Caco-2 (cell line): ENCODE measurements around the gene NELFA. TPM values are rescaled to one million over a fixed set of nuclear protein-coding genes. Genes with fewer than 3 reads are reported as not detected.

Source experiments
- BruUV-seq: library from RNA; stranded (reverse); fragments of 400-500 nt; replicated peaks from 2 replicates; lab custom pipeline; 2021; lab: Mats Ljungman, UMichigan
- CTCF ChIA-PET: fragments of 300-600 bp; sonication (Branson Sonifier 250); formaldehyde crosslinking; loops from one replicate; lab custom pipeline; 2022; ENCODE audit warnings: antibody characterized with exemption; lab: Charles Lee
- POLR2A ChIA-PET: fragments of 300-600 bp; sonication (Branson Sonifier 250); formaldehyde crosslinking; loops from one replicate; lab custom pipeline; 2022; ENCODE audit warnings: antibody characterized with exemption; lab: Charles Lee
- DNase-seq, 2 experiments: peaks; one replicate each; pipeline versions ENCODE4 v3.0.0 to v3.0.0-alpha.2; 2020 to 2022
- H3K27me3 ChIP-seq: replicated peaks from 2 replicates; pipeline ENCODE4 v1.6.0; 2011; ENCODE audit warnings: low read length; ENCODE audit not compliant: control insufficient read depth, insufficient read depth
- H3K36me3 ChIP-seq: 2 replicates; pipeline ENCODE4 v1.5.1; 2011; ENCODE audit warnings: low read length; ENCODE audit not compliant: control insufficient read depth, insufficient read depth
- H3K4me1 ChIP-seq: fragments of 250-450 bp; sonication (Bioruptor Pico); 2 replicates; pipeline ENCODE4 v1.5.1; 2020; ENCODE audit warnings: mild to moderate bottlenecking
- H3K4me3 ChIP-seq: 2 replicates; pipeline ENCODE4 v1.5.1; 2011; ENCODE audit warnings: low read depth, mild to moderate bottlenecking, control low read depth, low read length
- H3K9me3 ChIP-seq: fragments of 250-450 bp; sonication (Bioruptor Pico); 2 replicates; pipeline ENCODE4 v1.5.1; 2020; ENCODE audit warnings: mild to moderate bottlenecking, moderate library complexity
- H3K27ac Mint-ChIP-seq: one replicate; pipeline ENCODE4 v1.8.0; 2022; ENCODE audit warnings: mixed read lengths; ENCODE audit not compliant: unreplicated experiment
- H3K27me3 Mint-ChIP-seq: one replicate; pipeline ENCODE4 v1.8.0; 2022; ENCODE audit warnings: mixed read lengths; ENCODE audit not compliant: insufficient read depth, unreplicated experiment
- H3K36me3 Mint-ChIP-seq: one replicate; pipeline ENCODE4 v1.8.0; 2022; ENCODE audit warnings: mild to moderate bottlenecking, mixed read lengths; ENCODE audit not compliant: insufficient read depth, unreplicated experiment
- H3K4me1 Mint-ChIP-seq: one replicate; pipeline ENCODE4 v1.8.0; 2022; ENCODE audit warnings: low read depth, mixed read lengths; ENCODE audit not compliant: unreplicated experiment
- H3K4me3 Mint-ChIP-seq: one replicate; pipeline ENCODE4 v1.8.0; 2022; ENCODE audit warnings: mild to moderate bottlenecking, moderate library complexity, mixed read lengths; ENCODE audit not compliant: unreplicated experiment
- H3K9me3 Mint-ChIP-seq: one replicate; pipeline ENCODE4 v1.8.0; 2022; ENCODE audit warnings: mixed read lengths; ENCODE audit not compliant: unreplicated experiment
- CTCF ChIP-seq, 2 experiments: fragments of 200-600 bp in 1 of 2; IDR thresholded peaks; 1 replicate in 1 of 2; 2 replicates in 1 of 2; pipeline versions ENCODE4 v1.5.1 to v1.8.0; 2011 to 2022; ENCODE audit warnings: antibody characterized with exemption in 1 of 2, control low read depth in 1 of 2, inconsistent platforms in 1 of 2, low read depth in 1 of 2, low read length in 1 of 2, mild to moderate bottlenecking in 1 of 2, moderate library complexity in 1 of 2; ENCODE audit not compliant: insufficient read depth in 1 of 2, severe bottlenecking in 1 of 2, unreplicated experiment in 1 of 2
- intact Hi-C: fragments of 100-400 bp; cut with micrococcal nuclease; formaldehyde crosslinking; loops from one replicate; pipeline ENCODE4 v1.10.0; 2022; ENCODE audit not compliant: unreplicated experiment
- total RNA-seq: library from RNA; stranded (reverse); gene quantifications from 2 replicates; pipeline ENCODE4 v1.2.3, GENCODE V29; 2022

NELFA gene
- total RNA-seq, 1 experiment from 2014 or later, result 53.0 TPM

GRCh38 chr4:1989533-1990347 lies 19.0 kb downstream of the NELFA start:
- Histone ChIP-seq H3K4me3 (no peak overlapping the region), H3K36me3 (peaks cover 1% of the 10 kb centered on the region; the same call in 1 of the 2 replicates), H3K27me3 (no peaks in the 10 kb centered on the region), H3K9me3 (no peaks in the 10 kb centered on the region), H3K4me1 (no peaks in the 10 kb centered on the region)
- no peak for DNase-seq
- peaks cover 81% of the 10 kb centered on the region for H3K36me3 Mint-ChIP-seq
- CTCF ChIA-PET, result no interaction called here
- H3K27me3 Mint-ChIP-seq, result no peaks in the 10 kb centered on the region
- no peak for TF ChIP-seq CTCF (IDR thresholded peaks at IDR 0.05; ENCODE audit: insufficient read depth in 1 of 2, low read depth in 1 of 2, low read length in 1 of 2, severe bottlenecking in 1 of 2, unreplicated experiment in 1 of 2)
- no peak overlapping the region for H3K4me3 Mint-ChIP-seq
- no peaks in the 10 kb centered on the region for H3K4me1 Mint-ChIP-seq
- no TSS peak for BruUV-seq
- POLR2A ChIA-PET, result no interaction called here
- no peak overlapping the region for H3K27ac Mint-ChIP-seq
- H3K9me3 Mint-ChIP-seq, result no peaks in the 10 kb centered on the region
- intact Hi-C loops, result loop anchor here (10.0 kb wide), 1 partner anchor 195 kb away; no protein-coding TSS in a partner anchor

- no peaks in the 10 kb centered on the region for H3K4me1 Mint-ChIP-seq
- intact Hi-C loops, result loop anchor here (10.0 kb wide), 1 partner anchor 196 kb away; no protein-coding TSS in a partner anchor
- Histone ChIP-seq H3K9me3 (no peaks in the 10 kb centered on the region), H3K4me3 (no peak overlapping the region), H3K27me3 (no peaks in the 10 kb centered on the region), H3K4me1 (no peaks in the 10 kb centered on the region), H3K36me3 (peaks cover 3% of the 10 kb centered on the region; the same call in 1 of the 2 replicates)
- no peaks in the 10 kb centered on the region for H3K27me3 Mint-ChIP-seq
- no peak for TF ChIP-seq CTCF (IDR thresholded peaks at IDR 0.05; ENCODE audit: insufficient read depth in 1 of 2, low read depth in 1 of 2, low read length in 1 of 2, severe bottlenecking in 1 of 2, unreplicated experiment in 1 of 2)
- H3K4me3 Mint-ChIP-seq, result no peak overlapping the region
- no peaks in the 10 kb centered on the region for H3K9me3 Mint-ChIP-seq
- BruUV-seq, result no TSS peak
- no peak for DNase-seq
- H3K27ac Mint-ChIP-seq, result no peak overlapping the region
- ChIA-PET POLR2A (no interaction called here), CTCF (no interaction called here)
- H3K36me3 Mint-ChIP-seq, result peaks cover 94% of the 10 kb centered on the region
Observed at GRCh38 chr4:1988327-1988724, 20.4 kb downstream of the NELFA start.

GRCh38 chr4:1987721-1988326 lies 20.9 kb downstream of the NELFA start:
- Histone ChIP-seq H3K9me3 (no peaks in the 10 kb centered on the region), H3K36me3 (peaks cover 5% of the 10 kb centered on the region), H3K27me3 (no peaks in the 10 kb centered on the region), H3K4me3 (no peak overlapping the region), H3K4me1 (no peaks in the 10 kb centered on the region)
- no peak overlapping the region for H3K4me3 Mint-ChIP-seq
- H3K9me3 Mint-ChIP-seq, result no peaks in the 10 kb centered on the region
- H3K27me3 Mint-ChIP-seq, result no peaks in the 10 kb centered on the region
- DNase-seq, result no peak
- ChIA-PET CTCF (no interaction called here), POLR2A (no interaction called here)
- intact Hi-C loops, result loop anchor here (10.0 kb wide), 1 partner anchor 197 kb away; no protein-coding TSS in a partner anchor
- H3K36me3 Mint-ChIP-seq, result peaks cover 93% of the 10 kb centered on the region
- H3K4me1 Mint-ChIP-seq, result no peaks in the 10 kb centered on the region
- no peak for TF ChIP-seq CTCF (IDR thresholded peaks at IDR 0.05; ENCODE audit: insufficient read depth in 1 of 2, low read depth in 1 of 2, low read length in 1 of 2, severe bottlenecking in 1 of 2, unreplicated experiment in 1 of 2)
- no peak overlapping the region for H3K27ac Mint-ChIP-seq
- no TSS peak for BruUV-seq
